Middle frontal gyrus (tissue), 1 donor: ENCODE data around the gene MGST3.
"Not testable (repeated sequence)": the region's sequence is repeated elsewhere in the genome, so short reads cannot be mapped to it uniquely, and the experiment has no call there.

Experiments used
- DNase-seq: peaks from one replicate; pipeline ENCODE4 v3.0.0-alpha.2; 2015; ENCODE audit warnings: low spot score; ENCODE audit errors: extremely low spot score

Gene MGST3

DNA sequence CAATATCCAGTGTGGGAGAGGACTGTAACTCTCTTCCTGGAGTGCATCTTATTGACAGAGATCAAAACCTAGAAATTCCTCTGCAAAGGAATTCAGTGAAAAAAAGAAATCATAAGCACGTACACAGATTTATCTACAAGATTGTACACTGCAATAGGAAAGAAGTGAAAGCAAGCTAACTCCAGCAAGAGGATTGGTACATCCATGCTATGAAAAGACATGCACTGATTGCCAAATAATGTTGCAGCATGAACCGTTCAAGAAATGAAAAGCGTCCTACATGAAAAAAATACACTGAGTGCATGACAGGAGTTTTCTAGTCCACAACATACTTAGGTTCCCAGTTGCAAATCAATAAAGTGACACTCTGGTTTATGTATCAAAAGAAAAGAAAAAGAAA lies 1.9 kb upstream of the MGST3 start:
- no peak for DNase-seq

DNA sequence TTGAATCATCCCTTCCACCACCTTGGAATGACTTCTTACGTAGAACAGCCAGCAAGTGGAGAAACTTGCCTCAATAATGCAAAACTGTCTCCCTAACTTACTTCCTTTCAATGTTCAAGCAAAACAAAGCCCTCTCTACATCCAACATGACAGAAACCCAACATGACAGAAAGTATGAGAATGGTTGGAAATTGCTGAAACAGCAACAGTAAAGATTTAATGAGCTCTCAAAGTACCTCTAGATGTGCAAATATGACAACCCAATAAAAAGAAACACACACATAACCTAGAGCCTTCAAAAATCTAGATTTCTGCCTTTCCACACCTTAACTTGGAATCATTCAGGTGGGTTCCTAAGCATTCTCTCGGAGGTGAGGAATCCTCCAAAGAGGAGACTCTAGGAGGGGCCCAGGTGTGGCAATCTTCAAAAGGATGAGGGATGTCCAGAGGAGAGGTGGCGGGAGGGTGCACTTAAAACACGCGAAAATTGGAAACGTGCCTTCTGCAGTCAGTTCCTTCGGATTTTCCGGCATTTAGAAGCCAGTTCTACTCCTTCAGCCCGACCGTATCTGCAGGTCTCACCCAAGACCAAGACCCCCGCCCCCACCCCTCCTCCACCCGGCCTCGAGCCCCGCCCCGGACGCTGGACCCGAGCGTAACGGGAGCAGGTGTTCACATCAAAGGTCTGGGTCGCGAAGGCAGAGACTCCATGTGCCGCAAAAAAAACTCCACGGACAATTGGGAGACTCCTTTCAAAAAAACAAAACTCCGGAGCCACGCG lies 996 bp upstream of the MGST3 start:
- no peak for DNase-seq

DNA sequence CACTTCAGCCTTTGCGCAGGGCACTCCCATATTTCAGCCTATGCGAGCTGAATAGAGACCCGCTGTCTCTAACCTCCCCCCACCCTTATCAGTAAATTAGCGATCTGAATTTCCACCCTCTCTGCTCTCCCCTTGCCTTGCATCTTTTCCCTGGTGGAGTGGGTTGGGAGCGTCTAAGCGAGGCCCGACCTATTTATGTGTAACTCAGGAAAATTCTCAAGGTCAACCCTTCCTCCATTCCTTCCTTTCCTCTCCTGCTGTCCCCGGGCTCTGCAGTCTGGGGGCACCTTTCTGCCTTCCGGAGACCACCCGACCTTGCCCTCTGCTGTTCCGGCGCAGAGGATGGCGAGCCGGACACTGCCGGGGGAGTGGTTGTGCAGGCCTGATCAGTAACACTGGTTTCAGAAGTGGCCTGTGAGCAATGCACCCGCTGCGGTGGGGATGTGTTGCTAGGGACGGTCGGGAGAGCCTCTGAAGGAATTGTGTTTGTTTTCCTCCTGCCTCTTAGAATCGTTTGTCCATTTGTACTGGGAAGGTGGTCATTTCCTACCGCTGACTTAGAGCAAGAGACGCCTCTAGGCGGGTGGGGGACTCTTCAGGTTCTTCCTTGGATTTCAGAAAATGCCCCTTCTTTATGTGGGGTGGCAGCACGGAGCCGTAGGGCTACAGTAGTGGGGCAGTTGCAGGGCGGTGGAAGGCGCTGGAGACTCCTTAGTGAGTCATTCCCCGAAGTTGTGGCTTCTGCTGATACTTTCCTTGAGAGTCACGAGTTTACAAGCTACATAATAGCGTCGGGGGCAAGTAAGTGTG lies 513 bp downstream of the MGST3 start:
- peak; percentile 9 for DNase-seq

DNA sequence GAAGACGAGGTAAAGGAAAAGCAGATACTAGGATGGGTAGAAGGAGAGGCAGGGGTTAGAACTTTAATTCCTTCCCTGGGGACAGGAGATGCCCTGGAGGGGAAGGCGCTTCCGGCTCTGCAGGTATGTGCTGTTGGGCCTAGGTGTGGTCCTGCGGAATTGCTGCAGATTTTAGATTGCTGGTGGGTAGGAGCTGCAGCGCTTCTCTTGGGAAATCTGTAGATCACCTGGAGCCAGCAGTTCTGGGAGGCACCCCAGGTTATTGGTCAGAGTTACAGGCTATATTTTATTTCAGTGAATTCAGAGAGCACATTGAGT lies 1.1 kb downstream of the MGST3 start:
- no peak for DNase-seq

DNA sequence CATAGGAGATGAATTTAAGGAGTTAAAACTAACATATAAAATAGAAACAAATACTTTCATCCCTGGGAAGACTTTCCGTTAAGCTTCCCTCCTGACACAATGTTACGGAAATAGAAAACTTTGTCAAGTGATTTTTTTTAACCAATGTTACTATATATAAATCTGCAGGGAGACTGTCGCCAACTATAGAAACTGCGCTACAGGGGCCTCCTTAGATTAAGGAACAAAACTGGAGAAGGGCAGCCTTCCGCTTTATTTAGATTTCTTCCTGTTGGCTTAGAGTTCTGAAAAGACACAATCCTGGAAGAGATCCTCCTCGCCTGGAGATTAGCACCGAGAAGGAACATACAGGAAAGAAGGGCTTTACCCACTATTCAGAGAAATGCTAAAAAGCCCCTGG lies 1.5 kb downstream of the MGST3 start:
- no peak for DNase-seq

DNA sequence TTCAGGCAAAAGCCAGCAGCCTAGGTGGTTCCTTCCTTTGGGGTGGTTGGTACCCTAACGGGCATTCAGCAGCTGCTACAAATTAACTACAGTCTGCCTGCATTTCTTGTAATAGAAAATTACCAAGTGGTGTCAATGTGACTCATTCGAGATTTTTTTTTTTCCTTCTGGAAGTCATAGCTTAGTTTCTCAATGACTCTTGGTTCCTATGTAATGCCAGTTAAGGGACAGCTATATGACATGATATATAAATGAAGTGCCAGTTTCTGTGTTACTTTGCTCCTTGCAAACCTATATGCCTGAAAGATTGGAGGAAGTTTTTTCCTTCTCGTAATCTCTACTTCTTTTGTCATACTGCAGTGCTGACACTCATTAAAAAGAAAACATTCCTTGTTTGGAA lies 2.6 kb downstream of the MGST3 start:
- no peak for DNase-seq

DNA sequence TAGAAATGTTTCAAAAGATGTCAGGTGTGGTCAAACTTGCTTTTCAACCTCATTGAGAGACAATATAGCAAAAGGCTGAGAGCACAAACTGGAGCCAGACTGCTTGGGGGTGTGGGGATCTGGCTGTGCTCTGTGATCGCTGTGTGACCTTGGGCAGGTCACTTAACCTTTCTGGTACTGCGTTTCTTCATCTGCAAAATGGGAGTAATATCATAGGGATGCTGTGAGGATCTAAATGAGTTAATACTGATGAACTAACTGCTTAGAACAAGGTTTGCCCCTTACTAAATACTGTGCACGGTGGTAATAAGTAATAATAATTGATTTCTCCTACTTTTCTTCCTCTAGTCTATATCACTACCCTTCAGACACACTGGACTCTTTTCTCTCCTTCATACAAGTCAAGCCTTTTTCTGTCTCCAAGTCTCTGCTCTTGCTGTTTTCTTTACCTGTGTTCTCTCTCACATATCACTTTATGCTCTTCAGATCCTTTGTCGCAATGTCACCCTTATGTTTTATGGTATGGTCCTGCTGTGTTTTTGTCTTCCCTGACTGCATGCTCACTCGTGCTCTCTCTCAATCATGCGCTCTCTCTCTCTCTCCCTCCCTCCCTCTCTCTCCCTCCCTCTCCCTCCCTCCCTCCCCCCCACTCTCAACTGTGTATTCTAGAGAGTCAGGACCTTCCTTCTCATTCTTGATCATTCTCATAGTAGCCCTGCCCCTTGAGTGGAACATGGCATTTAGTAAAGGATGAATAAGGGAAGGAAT lies 3.3 kb downstream of the MGST3 start:
- DNase-seq = no peak

DNA sequence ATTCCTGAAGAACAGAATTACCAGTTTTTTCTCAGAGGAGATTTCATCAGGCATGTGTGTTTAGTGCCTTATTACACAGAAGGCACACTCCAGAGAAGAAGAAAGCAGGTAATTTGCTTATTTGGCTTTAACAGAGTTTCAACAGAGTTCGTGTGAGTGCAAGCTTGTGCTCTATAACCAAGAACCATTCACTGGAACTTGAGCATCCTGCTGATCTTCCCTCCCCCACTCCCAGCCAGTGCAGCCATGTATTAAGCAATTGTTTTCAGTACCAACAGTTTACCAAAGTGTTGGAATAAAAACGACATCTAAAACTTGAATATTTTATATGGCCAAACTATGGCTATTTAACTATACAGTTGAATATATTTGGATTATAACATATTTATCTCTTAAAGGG lies 4.3 kb downstream of the MGST3 start:
- DNase-seq = no peak

DNA sequence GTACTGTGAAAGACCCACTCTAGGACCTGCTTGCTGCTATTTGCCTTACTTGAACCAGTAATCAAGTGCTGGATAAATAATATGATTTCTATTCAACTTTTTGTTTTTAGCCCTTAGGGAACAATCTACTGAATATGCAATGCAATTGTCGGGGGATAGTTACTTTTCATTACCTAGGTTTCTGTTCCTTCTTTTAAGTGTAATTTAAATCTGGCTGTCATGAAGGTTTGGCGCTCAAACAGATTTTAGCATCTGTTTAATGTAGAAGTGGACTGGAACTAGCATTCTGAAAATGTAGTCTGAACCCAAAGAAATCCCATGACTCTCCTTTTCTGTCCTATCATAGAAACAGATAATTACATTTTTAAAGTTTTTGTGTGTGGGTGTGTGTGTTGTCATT lies 4.8 kb downstream of the MGST3 start:
- no peak for DNase-seq

DNA sequence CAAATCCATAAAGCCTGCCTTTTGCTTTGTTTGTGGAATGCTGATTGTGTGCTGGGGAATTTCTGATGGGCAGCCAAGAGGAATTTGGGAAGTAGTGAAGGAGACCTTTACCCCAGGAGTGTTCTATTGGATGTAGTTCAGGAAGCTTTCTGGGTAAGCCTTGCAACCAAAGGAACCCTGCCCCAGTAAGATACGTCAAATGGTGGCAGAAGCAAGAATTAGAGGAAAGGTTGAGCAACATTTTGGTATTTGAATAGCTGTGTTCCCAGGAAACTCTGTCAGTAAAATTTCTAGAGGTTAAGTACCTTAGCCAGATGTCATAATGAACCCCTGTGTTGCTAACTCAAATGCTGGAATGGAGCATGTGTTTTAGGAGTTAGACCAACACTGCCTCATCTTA lies 6.4 kb downstream of the MGST3 start:
- no peak for DNase-seq

DNA sequence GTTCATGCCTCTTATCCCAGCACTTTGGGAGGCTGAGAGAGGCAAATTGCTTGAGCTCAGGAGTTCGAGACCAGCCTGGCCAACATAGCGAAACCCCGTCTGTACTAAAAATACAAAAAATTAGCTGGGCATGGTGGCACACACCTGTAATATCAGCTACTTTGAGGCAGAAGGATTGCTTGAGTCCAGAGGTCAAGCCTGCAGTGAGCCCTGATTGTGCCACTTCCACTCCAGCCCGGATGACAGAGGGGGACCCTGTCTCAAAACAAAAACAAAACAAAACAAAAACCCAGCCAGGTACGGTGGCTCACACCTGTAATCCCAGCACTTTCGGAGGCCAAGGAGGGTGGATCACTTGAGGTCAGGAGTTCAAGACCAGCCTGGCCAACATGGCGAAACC lies 7.2 kb downstream of the MGST3 start:
- not testable (repeated sequence) for DNase-seq

DNA sequence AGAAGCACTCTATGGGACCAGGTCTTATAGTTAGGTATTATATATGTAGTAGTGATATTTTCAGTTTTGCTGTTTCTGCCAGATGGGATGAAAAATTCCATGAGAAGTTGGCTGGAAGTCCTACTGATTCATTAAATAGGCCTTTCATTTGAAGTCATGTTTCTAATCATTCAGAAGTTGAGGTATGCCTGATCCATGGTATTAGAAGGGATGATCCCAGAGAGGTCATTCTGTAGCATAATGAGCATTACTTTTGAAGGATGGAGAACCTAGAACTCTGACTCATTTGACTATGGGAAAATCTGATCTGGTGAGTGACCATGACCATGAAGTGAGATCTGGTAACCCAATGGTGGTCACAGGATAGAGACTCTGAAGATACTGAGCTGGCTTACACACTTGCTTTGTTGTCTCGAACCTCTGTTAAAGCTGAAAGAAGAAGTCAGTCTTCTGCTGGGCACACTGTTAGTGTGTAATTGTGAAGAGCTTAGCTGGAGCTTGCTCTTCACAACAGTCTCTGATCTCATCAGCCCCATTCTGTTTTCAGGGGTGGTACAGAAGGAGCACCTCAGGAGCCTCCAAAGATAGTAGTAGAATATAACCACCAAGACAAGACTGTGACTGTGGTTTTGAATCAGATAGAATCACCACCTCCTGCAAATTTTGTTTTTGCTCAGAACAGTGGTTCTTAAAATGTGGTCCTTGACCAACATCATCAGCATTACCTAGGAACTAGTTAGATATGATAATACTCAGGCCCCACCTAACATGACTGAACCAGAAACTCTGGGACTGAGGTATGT lies 9.0 kb downstream of the MGST3 start:
- DNase-seq = no peak

DNA sequence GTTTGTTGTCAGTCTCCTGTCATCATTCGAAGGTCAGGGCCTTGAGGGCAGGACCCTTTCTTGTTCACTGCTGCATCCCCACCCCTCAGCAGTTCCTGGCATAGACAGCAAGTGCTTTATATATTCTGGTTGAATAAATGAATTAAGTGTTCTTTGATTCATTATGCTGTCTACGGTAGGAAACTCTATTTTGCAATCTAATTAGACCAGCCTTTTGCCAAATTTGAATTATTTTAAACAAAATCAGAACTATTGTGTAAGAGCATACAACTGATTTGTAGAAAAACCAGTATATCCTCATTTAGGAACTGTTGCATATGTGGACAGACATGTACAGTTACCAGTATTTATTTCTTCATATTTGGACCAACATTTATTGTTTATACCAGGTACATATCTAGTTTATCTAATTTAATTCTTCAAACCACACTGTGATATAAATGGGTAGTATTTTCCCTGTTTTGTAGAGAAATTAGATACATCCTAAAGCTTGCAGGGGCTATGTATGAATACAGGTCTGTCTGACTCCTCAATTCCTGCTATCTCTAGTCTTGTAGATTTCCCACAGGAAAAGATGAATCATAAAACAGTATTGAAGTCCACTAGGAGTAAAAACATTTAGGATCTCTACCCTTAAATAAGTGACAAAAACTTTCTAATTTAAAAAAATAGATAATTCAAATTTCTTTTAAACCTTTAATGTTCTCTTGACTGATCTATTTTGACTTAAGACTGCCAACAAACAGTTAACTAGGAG lies 10.4 kb downstream of the MGST3 start:
- no peak for DNase-seq

DNA sequence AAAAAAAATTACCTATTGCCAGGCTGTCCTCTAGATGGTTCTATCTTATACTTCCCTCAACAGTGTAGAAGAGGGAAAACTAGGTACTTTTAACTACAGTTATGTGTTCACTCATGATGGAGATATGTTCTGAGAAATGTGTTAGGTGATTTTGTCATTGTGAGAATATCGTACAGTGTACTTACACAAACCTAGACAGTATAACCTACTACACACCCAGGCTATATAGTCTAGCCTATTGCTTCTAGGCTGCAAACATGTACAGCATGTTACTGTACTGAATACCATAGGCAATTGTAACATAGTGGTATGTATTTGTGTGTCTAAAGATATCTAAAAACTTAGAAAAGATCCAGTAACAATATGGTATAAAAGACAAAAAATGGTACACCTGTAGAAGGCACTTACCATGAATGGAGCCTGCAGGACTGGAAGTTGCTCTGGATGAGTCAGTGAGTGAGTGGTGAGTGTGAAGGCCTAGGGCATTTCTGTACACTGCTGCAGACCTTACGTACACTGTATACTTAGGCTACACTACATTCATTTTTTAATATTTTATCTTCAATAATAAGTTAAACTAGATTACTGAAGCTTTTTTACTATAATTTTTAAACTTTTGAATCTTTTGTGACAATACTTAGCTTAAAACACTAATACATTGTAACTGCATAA lies 13.2 kb downstream of the MGST3 start:
- no peak for DNase-seq

DNA sequence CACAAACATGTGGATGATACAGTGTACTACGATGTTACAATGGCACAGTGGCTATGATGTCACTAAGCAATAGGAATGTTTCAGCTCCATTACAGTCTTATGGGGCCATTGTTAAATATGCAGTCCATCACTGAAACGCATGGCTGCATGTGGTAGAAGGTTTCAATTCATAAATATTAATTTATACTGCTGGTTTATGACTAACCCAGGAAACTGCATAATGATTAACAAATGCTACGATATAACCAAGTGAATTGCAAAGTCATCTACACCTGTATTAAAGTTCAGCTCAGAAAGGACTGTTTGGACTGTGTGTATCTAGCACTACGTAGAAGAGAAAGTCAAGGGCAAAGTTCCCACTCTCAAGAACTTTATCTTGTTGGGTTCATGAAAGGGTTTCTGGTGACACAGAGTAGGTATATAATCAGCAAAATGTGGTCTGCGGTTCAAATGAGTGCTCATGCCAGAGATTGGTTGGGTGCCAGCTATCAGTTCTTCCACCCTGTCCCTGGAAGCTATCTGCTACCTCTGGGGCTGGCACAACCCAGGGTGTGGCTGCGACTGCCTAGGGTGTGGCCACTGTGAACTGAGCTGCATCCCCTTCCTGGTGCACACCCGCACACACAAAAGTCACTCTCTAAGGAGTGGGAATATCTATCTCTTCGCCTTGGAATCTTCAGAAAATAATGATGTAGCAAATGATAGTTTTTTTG lies 14.8 kb downstream of the MGST3 start:
- no peak for DNase-seq

DNA sequence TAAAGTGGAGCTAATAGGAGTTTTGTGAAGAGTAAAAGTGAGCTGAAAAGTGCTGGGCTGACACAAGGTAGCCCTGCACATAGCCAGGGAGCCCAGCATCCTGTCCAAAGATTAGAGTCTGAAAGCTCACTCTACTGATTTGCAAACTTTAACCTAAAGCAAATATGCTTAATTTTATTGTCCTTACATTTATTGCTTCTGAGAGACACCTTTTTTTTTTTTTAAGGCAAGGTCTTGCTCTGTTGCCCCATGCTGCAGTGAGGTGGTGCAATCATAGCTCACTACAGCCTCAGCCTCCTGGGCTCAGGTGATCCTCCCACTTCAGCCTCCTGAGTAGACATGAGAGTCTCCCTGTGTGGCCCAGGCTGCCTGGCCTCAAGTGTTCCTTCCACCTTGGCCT lies 16.5 kb downstream of the MGST3 start:
- DNase-seq = no peak

DNA sequence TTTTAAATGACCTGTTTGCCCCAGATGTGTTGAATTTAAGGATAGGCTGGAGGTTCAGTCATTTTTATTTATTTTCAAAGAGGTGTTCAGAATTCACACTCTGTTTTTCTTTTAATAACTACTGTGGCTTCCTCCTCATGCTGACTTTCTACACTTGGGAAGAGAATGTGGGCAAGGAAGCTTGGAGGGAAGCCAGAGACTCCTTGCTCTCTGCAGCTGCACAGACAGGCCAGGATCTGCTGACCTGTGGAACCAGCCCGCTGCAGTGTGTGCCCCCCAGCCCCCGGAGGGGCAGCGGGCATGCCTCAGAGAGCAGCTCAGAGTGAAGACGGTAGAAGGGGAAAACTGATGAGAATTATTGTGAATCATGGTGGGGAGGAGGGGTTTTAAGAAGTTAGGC lies 16.9 kb downstream of the MGST3 start:
- no peak for DNase-seq

DNA sequence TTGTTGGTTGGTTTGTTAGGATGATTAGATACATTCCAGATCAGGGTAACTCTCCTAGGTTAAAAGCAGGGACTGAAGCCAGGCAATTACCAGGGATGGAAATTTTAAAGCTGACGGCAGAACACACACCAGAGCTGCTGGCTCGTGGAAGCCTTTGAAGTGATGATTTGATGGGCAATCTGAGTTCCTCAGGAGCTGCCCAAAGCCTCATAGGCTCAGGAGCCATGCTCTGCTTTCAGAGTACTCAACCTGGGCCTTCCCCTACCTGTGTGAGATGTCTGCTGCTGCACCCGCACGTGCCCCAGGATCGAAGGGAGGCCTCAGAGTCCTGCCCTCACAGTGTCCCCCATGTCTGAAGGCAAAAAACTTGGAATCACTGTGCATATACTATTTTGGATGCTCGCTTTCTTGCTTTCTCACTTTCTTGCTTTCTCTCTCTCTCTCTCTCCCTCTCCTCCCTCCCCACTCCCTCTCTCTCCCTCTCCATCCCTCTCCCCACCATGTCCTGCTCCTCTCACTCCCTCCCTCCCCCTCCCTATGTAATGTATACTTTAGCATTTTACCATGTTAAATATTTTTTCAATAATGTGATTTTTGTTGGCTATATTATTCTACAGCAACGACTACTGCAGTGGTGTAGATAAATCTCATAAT lies 18.0 kb downstream of the MGST3 start:
- no peak for DNase-seq
